SH-SY5Y (cell line): ENCODE data around the gene MSI2.

Experiments used
- GATA2 ChIP-seq: IDR thresholded peaks from 2 replicates; pipeline ENCODE4 v1.6.1; 2011; ENCODE audit warnings: mild to moderate bottlenecking, low read depth, low read length
- GATA3 ChIP-seq: IDR thresholded peaks from 2 replicates; pipeline ENCODE4 v1.6.1; 2011; ENCODE audit warnings: low read depth, mild to moderate bottlenecking, low read length, moderate library complexity

- TF ChIP-seq GATA2 (no peak), GATA3 (no peak)
These were observed 31.9 kb downstream of the MSI2 start for GRCh38 chr17:57288040-57288772.
